ENCODE measurements around the gene TCF7L2. TPM values are rescaled to one million over a fixed set of nuclear protein-coding genes. Genes with fewer than 3 reads are reported as not detected.

TCF7L2 gene
- polyA plus RNA-seq, 3 donors = 2.1 to 23.5 (median 6.1) TPM

- H3K36me3 ChIP-seq (replicated peaks in 1 of 2; ENCODE audit: control insufficient read depth in 1 of 2, insufficient read depth in 2 of 2, low read length in 2 of 2) = no peaks in the 10 kb centered on the region
Observed at GRCh38 chr10:113020475-113020753, 70.4 kb downstream of the TCF7L2 start.

GRCh38 chr10:113020838-113021237, 70.8 kb downstream of the TCF7L2 start:
- Histone ChIP-seq H3K27me3 (ENCODE audit: control insufficient read depth in 2 of 2, insufficient read depth in 2 of 2, low read length in 2 of 2) (no peaks in the 10 kb centered on the region), H3K79me2 (ENCODE audit: insufficient read depth, low read length) (peaks cover 12% of the 10 kb centered on the region), H3K9me3 (replicated peaks in 1 of 2; ENCODE audit: control insufficient read depth in 1 of 2, insufficient read depth in 1 of 2, low read length in 2 of 2) (no peaks in the 10 kb centered on the region), H3K4me2 (replicated peaks; ENCODE audit: extremely low read depth, low read length, poor library complexity, severe bottlenecking) (no peak overlapping the region), H2AFZ (ENCODE audit: insufficient read depth, low read depth, low read length, poor library complexity, severe bottlenecking) (no peak overlapping the region), H4K20me1 (ENCODE audit: insufficient read depth, low read length) (peaks cover 97% of the 10 kb centered on the region), H3K27ac (ENCODE audit: low read depth in 1 of 2, low read length in 2 of 2) (no peak overlapping the region), H3K36me3 (replicated peaks in 1 of 2; ENCODE audit: control insufficient read depth in 1 of 2, insufficient read depth in 2 of 2, low read length in 2 of 2) (no peaks in the 10 kb centered on the region), H3K9ac (ENCODE audit: insufficient read depth, low read length, poor library complexity, severe bottlenecking) (no peak overlapping the region), H3K4me3 (replicated peaks in 1 of 3; ENCODE audit: low read depth in 2 of 3, low read length in 3 of 3) (no peak overlapping the region), H3K4me1 (ENCODE audit: control insufficient read depth in 1 of 2, insufficient read depth in 2 of 2, low read length in 2 of 2) (no peaks in the 10 kb centered on the region)
- Mint-ChIP-seq H3K36me3 (peaks cover 11 to 13% of the 10 kb centered on the region in 2 donors), H3K4me3 (no peak overlapping the region), H3K27ac (no peak overlapping the region), H3K27me3 (ENCODE audit: low read depth in 3 of 3) (peaks cover 0 to 3% (median 1%) of the 10 kb centered on the region in 3 donors), H3K9me3 (no peaks in the 10 kb centered on the region), H3K4me1 (peaks cover 16% of the 10 kb centered on the region)
- no peak for TF ChIP-seq CTCF (IDR thresholded peaks at IDR 0.05)
- WGBS (ENCODE audit: insufficient coverage) = 77% methylated on average over 4 of the region's 7 CpGs
- DNase-seq = no peak
- intact Hi-C loops (cut with micrococcal nuclease) = no loop called here

More at GRCh38 chr10:113020475-113020753, 70.4 kb downstream of the TCF7L2 start:
- no peak overlapping the region for H3K4me3 ChIP-seq (replicated peaks in 1 of 3; ENCODE audit: low read depth in 2 of 3, low read length in 3 of 3)
- H2AFZ ChIP-seq (ENCODE audit: insufficient read depth, low read depth, low read length, poor library complexity, severe bottlenecking) = no peak overlapping the region
- H3K4me3 Mint-ChIP-seq = no peak overlapping the region
- TF ChIP-seq CTCF (IDR thresholded peaks at IDR 0.05) = no peak
- H3K9ac ChIP-seq (ENCODE audit: insufficient read depth, low read length, poor library complexity, severe bottlenecking) = no peak overlapping the region
- no peaks in the 10 kb centered on the region for H3K9me3 ChIP-seq (replicated peaks in 1 of 2; ENCODE audit: control insufficient read depth in 1 of 2, insufficient read depth in 1 of 2, low read length in 2 of 2)
- no peak for DNase-seq
- peaks cover 11 to 13% of the 10 kb centered on the region in 2 donors for H3K36me3 Mint-ChIP-seq
- intact Hi-C loops (cut with micrococcal nuclease) = no loop called here
- peaks cover 97% of the 10 kb centered on the region for H4K20me1 ChIP-seq (ENCODE audit: insufficient read depth, low read length)
- peaks cover 0 to 3% (median 0%) of the 10 kb centered on the region in 7 donors for H3K9me3 Mint-ChIP-seq
- no peaks in the 10 kb centered on the region for H3K4me1 ChIP-seq (ENCODE audit: control insufficient read depth in 1 of 2, insufficient read depth in 2 of 2, low read length in 2 of 2)
- H3K27me3 Mint-ChIP-seq (ENCODE audit: low read depth in 3 of 3) = peaks cover 0 to 3% (median 1%) of the 10 kb centered on the region in 3 donors
- peaks cover 13% of the 10 kb centered on the region for H3K79me2 ChIP-seq (ENCODE audit: insufficient read depth, low read length)
- H3K4me1 Mint-ChIP-seq = peaks cover 16% of the 10 kb centered on the region
- H3K27ac Mint-ChIP-seq = no peak overlapping the region
- H3K4me2 ChIP-seq (replicated peaks; ENCODE audit: extremely low read depth, low read length, poor library complexity, severe bottlenecking) = no peak overlapping the region
- H3K27ac ChIP-seq (ENCODE audit: low read depth in 1 of 2, low read length in 2 of 2) = no peak overlapping the region
- no peaks in the 10 kb centered on the region for H3K27me3 ChIP-seq (ENCODE audit: control insufficient read depth in 2 of 2, insufficient read depth in 2 of 2, low read length in 2 of 2)
- no CpG with 5 or more reads among the region's 2 CpGs for WGBS (ENCODE audit: insufficient coverage)
